NCI-H748 (cell line): ENCODE results near the gene NXPE3.

Experiments
- DNase-seq: peaks from one replicate; lab custom pipeline; 2025; ENCODE audit not compliant: unreplicated experiment; lab: John Stamatoyannopoulos, UW

The NXPE3 gene

DNA sequence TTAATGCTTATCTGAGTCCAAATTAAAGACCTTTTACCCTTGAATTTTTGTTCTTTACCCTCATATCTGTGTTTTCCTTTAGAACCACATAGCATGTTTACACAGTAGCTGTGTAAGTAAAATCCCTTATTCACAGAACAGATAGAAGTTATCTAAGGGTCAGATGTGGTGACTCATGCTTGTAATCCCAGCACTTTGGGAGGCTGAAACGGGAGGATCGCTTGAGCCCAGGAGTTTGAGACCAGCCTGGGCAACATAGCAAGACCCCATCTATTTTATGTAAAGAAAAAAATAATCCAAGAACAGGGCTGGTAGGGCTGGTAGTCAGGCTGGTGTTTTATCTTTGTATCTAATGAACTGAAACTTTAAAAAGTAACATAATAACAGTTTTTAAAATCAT lies 23.2 kb downstream of the NXPE3 start:
- no peak for DNase-seq

- DNase-seq: peak; percentile 60
Measured at GRCh38 chr3:101803173-101803782, 24.3 kb downstream of the NXPE3 start.

GRCh38 chr3:101803939-101804338 lies 24.9 kb downstream of the NXPE3 start:
- no peak for DNase-seq

GRCh38 chr3:101806491-101806890 lies 27.5 kb downstream of the NXPE3 start:
- DNase-seq: no peak

GRCh38 chr3:101807888-101808287 lies 28.9 kb downstream of the NXPE3 start:
- DNase-seq: no peak

DNA sequence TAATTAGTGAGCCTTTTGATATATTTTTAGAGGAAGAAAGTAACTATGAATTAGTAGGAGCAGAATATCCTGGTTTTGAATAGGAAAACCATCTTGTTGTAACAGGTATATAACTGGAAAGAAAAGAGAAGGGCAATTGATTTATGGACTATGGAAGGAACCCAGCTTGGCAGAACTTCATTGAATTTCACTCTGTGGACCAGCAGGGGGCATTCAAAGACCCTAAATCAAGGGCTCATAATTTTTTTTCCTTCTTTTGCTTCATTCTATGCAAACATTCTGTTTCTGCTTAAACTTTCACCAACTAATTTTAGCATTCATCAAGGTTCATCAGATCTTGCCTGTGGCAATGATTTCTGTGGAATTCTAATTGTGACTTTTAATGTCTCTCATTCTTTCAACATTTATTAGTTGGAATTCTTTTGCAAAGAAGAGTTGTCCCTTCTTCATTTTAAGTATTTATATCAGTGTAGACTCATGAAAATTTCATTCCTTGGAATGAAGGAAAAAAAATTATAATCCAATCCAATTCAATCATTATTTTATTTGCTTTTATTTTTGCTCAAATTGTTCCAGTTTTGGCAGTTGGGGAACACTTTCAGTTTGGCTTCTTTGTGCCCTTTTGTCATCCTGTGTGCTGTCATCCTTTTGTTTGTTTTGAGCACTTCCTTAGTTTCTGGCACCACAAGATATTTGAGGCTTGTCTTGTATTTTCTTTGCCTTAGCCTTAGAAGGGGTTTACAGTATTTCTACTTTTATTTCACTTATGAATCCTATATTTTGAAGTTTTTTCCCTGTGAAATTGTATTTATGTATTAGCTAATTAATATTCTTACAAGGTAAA lies 30.4 kb downstream of the NXPE3 start:
- peak; percentile 30 for DNase-seq

DNA sequence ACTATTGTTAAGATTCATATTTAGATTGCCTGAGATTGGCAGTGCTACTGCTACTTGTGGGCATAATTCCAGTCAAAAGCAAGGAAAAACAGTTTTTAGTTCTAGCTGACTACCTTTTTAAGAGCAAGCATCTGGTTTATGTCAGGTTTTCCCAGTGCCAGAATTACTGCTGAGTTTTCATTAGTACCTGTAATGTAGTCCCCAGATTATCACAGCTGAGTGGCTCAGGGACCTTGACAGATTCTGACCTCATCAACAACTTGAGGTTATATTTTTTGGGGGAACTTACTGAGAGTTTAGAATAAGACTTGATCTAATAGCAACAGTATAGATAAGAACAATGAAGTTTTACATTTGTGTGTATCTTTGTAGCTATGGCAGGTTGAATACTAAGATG lies 31.0 kb downstream of the NXPE3 start:
- DNase-seq: no peak

DNA sequence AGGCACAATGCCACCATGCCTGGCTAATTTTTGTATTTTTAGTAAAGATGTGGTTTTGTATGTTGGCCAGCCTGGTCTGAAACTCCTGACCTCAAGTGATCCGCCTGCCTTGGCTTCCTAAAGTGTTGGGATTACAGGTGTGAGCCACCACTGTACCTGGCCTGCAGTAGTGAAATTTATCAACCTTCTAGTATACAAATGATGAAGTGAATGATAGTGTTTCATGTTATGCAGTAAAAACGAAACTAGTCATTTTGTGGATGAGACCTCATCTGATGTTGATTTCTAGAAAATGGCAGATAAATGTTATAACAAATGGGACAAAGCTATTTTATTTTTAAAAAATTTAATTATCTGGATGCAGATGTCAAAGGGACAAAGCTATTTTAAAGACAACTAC lies 32.9 kb downstream of the NXPE3 start:
- DNase-seq: no peak

- DNase-seq: no peak
Measured at GRCh38 chr3:101812895-101813294, 33.9 kb downstream of the NXPE3 start.

DNA sequence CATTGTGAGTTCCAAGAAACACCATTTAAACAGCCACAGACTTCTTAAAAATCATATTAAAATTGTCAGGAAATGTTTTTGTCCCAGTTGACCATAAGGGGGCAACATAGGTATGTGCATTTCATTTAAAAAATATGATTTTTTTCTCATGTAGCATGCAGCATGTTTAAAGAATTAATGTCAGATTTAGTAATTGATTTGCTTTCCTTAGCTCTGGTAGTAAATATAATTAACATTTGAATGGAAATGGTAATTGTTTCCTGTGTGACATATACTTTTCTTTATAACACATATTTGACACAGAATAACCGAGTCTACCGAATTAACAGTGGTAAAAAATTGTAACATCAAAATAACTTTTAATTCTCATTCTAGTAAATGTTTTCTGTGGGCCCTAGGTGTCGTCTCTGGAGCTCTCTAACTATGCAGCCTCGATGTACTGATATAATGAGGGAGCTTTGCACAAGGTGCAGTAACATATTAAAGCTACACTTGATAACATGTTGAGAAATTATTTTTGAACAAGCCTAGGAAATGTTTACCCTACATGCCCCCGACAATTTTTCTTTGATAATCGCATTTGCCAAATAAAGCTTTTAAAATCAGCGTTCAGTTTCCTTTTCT lies 34.9 kb downstream of the NXPE3 start:
- DNase-seq: peak; percentile 19

DNA sequence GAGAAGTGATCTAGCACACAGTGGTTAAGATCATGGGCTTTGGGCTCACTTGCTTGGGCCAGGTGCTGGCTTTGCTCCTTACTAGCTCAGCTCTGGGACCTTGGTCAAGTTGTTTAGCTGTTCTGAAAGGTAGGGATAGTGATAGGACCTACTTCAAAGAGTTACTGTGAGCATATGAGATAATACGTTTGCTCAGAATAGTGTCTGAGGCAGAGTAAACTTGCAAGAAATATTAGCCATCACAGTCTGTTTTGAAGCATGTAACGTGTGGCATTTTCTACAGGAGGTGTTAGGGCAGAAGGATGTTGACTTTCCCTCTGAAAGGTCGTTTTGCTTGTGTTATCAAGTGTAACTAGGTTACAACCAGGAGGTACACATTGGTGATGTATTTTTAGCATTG lies 35.8 kb downstream of the NXPE3 start:
- DNase-seq: no peak

DNA sequence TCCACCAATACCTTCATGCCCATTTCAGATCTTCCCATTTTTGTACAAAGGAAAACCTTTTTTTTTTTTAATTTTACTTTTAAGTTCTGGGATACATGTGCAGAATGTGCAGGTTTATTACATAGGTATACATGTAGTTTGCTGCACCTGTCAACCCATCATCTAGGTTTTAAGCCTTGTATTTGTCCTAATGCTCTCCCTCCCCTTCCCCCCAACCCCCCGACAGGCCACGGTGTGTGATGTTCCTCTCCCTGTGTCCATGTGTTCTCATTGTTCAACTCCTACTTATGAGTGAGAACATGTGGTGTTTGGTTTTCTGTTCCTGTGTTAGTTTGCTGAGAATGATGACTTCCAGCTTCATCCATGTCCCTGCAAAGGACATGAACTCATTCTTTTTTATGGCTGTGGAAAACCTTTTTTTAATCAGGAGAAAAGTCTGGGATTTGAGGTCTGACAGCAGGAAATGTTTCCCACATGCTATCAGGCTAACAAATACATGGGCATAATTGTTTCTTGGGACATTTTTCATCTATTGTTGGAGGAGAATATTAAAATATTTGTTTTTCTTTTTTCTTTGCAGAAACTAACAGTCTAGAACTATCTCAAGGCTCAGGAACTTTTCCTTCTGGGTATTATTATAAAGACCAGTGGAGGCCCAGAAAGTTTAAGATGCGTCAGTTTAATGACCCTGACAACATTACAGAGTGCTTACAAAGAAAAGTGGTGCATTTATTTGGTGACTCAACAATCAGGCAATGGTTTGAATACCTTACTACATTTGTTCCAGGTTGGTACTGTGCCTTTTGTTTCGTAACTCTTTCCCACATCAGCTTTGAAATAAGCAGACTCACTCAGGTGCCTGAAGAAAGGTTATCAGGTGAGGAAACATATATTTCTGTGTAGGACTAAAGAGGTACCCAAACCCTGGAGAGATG lies 37.5 kb downstream of the NXPE3 start:
- DNase-seq: no peak

DNA sequence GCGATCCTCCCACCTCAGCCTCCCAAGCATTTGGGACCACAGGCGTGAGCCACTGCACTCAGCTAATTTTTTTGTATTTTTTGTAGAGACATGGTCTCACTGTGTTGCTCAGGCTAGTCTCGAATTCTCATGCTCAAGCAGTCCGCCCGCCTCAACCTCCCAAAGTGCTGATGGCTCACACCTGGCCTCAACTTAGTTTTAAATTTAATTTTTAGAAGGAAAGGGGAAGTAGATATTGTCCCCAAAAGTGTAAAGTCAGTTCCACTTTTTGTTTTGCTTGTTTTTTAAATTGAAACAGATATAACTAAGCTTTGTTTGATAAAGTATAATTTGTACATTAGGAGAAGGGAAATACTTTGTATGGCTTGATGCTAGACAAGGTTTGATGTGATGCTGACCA lies 39.0 kb downstream of the NXPE3 start:
- DNase-seq: no peak

DNA sequence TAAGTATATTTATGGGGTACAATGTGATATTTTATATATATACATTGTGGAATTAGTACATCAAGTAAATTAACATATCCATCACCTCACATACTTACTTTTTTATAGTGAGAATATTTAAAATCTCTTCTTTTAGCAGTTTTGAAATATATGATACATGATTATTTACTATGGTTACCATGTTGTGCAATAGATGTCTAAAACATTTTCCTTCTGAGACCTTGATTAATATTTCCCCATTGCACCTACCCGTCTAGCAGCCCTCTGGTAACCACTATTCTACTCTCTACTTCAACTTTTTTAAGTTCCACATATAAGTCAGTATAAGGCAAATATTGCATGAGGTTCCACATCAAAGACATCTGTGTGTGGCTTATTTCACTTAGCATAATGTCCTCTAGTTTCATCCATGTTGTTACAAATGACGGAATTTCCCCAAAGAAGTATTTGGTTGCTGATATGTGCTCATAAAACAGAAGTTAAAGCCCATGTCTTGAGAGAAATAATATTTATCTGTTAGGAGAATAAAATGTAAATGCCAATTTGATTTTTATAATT lies 40.7 kb downstream of the NXPE3 start:
- no peak for DNase-seq

DNA sequence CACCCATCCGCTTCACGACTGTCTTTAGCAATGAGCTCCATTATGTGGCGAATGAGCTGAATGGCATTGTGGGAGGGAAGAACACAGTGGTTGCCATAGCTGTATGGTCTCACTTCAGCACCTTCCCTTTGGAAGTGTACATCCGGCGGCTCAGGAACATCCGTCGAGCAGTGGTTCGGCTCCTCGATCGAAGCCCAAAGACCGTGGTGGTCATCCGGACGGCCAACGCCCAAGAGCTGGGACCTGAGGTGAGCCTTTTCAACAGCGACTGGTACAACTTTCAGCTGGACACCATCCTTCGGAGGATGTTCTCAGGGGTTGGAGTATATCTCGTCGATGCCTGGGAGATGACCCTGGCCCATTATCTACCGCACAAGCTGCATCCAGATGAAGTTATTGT lies 42.5 kb downstream of the NXPE3 start:
- no peak for DNase-seq

DNA sequence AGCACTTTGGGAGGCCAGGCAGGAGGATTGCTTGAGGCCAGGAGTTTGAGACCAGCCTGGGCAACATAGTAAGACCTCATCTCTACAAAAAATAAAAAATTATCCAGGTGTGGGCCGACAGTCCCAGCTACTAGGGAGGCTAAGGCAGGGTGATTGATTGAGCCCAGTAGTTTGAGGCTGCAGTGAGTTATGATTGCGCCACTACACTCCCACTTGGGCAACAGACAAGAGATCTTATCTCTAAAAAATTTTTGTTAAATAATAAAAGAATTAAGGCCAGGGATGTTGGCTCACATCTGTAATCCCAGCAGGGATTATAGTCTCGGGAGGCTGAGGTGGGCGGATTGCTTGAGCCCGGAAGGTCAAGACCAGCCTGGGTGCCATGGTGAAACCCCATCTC lies 44.5 kb downstream of the NXPE3 start:
- no peak for DNase-seq

DNA sequence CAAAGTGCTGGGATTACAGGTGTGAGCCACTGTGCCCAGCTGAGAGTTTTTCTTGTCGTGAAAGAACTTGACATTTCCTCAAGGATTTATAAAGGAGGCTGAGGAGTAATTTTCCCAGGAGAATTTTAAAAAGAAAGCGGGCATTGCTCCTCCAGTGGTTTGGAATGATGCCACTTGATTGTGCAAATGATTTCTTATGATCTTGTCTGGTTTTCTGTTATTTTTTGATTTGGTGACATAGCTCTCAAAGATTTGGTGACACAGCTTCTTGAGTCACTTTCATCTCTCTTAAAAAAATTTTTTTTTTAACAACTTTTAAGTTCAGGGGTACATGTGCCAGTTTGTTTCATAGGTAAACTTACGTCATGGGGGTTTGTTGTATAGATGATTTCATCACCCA lies 45.7 kb downstream of the NXPE3 start:
- DNase-seq: no peak

DNA sequence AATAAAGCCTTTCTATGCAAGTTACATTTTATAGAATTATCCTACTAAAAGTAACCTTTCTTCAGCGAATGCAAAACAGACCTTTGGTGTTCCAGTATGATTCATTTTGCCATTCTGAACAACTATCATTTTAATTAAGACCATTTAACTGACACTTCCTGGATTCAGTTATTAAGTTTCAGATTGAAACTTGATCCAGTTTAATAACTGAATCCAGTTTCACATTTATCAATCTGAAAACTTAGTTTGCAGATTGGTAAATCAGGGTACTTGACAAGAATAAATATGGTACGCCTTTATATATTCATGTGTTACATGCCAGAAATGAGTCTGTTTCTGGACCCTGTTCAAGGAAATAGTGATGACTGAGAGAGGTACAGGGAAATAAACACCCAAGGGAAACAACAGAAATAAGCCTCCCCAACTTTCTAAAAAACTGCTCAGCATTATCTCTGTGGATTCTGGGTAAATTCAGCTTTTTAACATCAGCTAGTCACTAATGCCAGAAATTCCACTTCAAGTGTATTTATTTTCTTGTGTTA lies 47.0 kb downstream of the NXPE3 start:
- no peak for DNase-seq

DNA sequence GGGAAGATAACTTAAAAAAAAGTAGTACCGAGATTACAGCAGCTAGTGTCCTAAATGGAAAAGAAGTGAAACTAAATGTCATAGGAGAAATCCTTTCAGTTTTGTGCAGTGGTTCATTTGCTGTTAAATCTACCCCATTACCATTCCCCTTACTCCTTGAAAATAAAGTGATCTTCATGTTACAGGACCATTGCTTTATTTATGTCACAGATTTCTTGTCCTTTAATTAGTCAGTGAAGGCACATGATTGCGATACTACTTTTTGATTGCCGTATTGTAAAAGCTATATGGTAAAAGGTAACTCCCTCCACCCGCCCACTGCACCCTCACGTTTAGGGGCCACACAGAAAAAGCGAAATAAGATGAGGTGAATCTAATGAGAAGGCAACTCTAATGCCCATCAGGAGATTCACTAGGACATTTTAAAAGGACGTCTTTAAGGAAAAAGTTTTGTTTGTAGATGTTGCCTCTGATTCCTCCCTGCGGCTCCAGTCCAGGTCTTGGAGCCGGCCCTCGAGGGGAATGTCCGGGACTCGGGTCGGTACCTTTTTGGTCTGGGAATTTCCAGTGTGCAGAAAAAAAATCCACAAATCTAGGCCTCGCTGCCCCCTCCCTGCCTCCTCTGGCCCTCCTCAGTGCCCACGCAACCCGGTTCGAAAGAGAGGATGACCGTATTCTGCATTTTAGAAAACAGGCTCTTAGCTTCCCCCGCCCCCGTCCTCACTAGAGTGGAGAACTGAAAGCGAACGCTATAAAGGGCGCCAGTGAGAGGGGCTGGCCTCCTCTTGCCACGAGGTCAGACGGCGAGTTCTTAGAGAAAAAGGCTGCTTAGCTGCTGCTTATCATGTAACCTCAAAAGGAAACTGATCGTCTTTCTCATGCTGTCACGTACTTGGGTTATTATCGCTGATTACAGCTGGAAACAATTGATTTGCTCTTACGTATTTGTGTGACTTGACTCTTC lies 48.5 kb downstream of the NXPE3 start:
- no peak for DNase-seq
